Measurements from ENCODE around the gene CNNM4. TPM values are rescaled to one million over a fixed set of nuclear protein-coding genes. Genes with fewer than 3 reads are reported as not detected.

The CNNM4 gene
- polyA plus RNA-seq, 1 experiment = 7.2 TPM

DNA sequence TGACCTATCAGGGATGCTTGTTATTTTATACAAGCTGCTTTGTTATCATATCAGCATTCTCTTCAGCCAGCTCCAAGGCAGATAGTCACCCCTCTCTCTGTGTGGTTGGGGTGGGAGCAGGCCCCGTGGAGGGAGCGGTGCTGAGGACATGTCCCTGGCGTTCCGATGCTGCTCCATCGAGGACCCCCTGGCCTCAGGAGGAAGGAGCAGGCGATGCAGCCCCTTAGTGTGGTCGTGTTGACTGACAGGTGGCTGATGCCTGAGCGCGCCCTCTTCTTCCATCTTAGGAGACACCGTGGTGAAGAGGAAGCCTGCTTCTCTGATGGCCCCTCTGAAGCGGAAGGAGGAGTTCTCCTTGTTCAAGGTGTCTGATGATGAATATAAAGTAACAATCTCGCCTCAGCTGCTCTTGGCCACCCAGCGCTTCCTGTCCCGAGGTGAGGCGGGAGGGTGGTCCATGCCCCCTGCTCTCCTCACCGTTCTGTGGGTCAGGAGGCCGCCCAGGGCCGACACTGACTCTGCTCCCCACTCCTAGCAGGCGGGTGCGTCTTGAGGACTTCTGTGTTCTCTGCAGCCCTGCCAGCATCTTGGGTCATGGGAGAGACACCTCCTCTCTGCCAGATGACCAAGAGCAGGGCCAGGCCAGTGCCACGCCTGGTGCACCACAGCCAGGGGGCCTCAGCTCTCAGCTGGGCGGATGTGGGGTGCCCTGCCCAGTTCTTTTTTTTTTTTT is 66.0 kb downstream of the CNNM4 start:
- no peaks in the 10 kb centered on the region for H3K27me3 ChIP-seq (ENCODE audit: control insufficient read depth, insufficient read depth, low read length)
- DNase-seq (ENCODE audit: low read depth) = no peak
- no peak overlapping the region for H3K4me3 ChIP-seq (ENCODE audit: low read depth, low read length)
- H3K36me3 ChIP-seq (ENCODE audit: control insufficient read depth, insufficient read depth, low read length) = peaks cover 21% of the 10 kb centered on the region
- ChIA-PET POLR2A (no interaction called here), CTCF (no interaction called here)
- TF ChIP-seq, protein P1, sequence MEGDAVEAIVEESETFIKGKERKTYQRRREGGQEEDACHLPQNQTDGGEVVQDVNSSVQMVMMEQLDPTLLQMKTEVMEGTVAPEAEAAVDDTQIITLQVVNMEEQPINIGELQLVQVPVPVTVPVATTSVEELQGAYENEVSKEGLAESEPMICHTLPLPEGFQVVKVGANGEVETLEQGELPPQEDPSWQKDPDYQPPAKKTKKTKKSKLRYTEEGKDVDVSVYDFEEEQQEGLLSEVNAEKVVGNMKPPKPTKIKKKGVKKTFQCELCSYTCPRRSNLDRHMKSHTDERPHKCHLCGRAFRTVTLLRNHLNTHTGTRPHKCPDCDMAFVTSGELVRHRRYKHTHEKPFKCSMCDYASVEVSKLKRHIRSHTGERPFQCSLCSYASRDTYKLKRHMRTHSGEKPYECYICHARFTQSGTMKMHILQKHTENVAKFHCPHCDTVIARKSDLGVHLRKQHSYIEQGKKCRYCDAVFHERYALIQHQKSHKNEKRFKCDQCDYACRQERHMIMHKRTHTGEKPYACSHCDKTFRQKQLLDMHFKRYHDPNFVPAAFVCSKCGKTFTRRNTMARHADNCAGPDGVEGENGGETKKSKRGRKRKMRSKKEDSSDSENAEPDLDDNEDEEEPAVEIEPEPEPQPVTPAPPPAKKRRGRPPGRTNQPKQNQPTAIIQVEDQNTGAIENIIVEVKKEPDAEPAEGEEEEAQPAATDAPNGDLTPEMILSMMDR (IDR thresholded peaks at IDR 0.05; ENCODE audit: insufficient read depth, low read depth, low read length) = no peak

DNA sequence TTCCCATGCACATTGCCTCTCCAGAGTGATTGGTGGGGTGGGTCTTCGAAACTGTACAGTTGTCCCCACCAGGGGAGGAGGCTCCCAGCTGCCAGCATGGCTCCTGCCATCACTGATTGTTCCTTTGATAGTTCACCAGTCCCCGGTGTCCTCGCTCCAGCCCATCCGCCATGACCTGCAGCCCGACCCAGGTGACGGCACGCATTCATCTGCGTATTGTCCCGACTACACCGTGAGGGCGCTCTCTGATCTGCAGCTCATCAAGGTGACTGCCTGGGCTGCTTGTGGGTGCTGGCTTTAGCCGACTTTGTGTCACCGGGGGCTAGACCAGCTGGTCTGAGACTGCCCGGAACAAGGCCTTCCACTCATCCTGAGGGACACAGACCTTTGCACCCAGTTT is 67.7 kb downstream of the CNNM4 start:
- TF ChIP-seq, protein P1 (IDR thresholded peaks at IDR 0.05; ENCODE audit: insufficient read depth, low read depth, low read length) = no peak
- DNase-seq (ENCODE audit: low read depth) = no peak
- ChIA-PET POLR2A (no interaction called here), CTCF (interaction anchor here (1.0 kb wide), 1 partner anchor 29 kb away, joined by 3 read pairs; the partner anchor contains the start of gene ANKRD39)
- Histone ChIP-seq H3K36me3 (ENCODE audit: control insufficient read depth, insufficient read depth, low read length) (peaks cover 22% of the 10 kb centered on the region), H3K4me3 (ENCODE audit: low read depth, low read length) (no peak overlapping the region), H3K27me3 (ENCODE audit: control insufficient read depth, insufficient read depth, low read length) (no peaks in the 10 kb centered on the region)

DNA sequence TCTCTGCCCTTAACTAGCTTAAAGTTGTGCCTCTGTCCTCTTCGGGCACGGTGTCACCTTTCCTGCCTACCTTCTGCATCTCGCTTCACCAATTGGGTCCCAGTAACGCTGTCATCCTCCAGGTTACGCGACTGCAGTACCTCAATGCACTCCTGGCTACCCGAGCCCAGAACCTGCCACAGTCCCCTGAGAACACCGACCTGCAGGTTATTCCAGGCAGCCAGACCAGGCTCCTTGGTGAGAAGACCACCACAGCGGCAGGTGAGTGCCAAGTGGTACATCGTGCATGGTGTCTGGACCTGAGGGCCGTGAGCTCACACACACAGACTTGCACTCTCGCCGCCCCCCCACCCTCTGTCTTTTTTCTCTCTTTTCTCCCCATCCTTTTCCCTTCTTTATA is 68.2 kb downstream of the CNNM4 start:
- Histone ChIP-seq H3K36me3 (ENCODE audit: control insufficient read depth, insufficient read depth, low read length) (peaks cover 22% of the 10 kb centered on the region), H3K27me3 (ENCODE audit: control insufficient read depth, insufficient read depth, low read length) (no peaks in the 10 kb centered on the region), H3K4me3 (ENCODE audit: low read depth, low read length) (no peak overlapping the region)
- no peak for DNase-seq (ENCODE audit: low read depth)
- ChIA-PET CTCF (interaction anchor here (1.0 kb wide), 1 partner anchor 29 kb away, joined by 3 read pairs; the partner anchor contains the start of gene ANKRD39), POLR2A (no interaction called here)
- TF ChIP-seq, protein P1 (IDR thresholded peaks at IDR 0.05; ENCODE audit: insufficient read depth, low read depth, low read length) = no peak

DNA sequence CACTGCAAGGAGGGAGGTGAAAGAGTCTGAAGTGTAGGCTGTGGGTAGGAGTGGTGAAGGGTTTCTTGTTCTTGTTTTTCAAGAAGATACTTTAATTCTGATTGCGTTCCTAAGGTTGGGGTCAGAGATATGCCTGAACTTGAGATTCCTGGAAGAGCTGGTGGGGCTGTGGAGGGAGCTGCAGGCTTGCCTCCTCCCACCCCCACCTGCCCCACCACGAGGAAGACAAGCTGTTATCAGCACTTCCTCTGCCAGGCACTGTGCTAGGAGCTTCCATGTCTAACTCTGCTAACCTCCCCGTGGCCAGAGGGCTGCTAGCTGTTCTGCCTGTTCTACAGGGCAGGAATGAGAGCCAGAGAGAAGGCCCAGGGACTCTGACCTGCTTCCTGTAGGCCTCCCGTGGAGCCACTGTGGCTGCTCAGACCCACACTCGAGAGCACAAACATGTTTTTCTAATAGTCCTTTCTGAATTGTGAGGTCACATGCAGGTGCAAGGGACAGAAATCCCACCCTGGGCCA is 69.4 kb downstream of the CNNM4 start:
- Histone ChIP-seq H3K4me3 (ENCODE audit: low read depth, low read length) (no peak overlapping the region), H3K36me3 (ENCODE audit: control insufficient read depth, insufficient read depth, low read length) (peaks cover 21% of the 10 kb centered on the region), H3K27me3 (ENCODE audit: control insufficient read depth, insufficient read depth, low read length) (no peaks in the 10 kb centered on the region)
- CTCF ChIA-PET = no interaction called here
- DNase-seq (ENCODE audit: low read depth) = no peak
- TF ChIP-seq, protein P1 (IDR thresholded peaks at IDR 0.05; ENCODE audit: insufficient read depth, low read depth, low read length) = no peak
- POLR2A ChIA-PET = no interaction called here

DNA sequence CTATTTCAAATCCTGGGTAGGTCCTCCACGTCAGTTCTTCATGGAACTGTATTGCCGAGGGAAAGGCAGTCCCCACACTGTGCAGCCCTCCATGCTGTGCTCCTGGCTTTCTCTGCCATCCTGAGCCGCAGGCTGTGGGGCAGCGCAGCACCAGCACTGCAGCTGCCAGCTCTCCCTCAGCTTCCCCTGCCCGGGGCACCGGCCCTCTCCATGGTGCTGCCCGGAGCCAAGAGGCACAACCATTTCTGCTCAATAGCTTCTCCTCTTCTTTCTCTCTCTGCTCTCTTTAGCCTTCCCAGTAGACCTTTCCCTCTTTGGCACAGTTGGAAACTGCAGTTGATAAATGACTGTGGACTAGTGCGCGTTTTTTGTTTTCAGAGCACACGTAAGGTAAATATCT is 71.0 kb downstream of the CNNM4 start:
- no peak for DNase-seq (ENCODE audit: low read depth)
- no peak overlapping the region for H3K4me3 ChIP-seq (ENCODE audit: low read depth, low read length)
- CTCF ChIA-PET = interaction anchor here (1.0 to 1.2 kb wide), 3 partner anchors 8 to 119 kb away, joined by 4 read pairs; partner anchors contain the start of gene CNNM3
- no peaks in the 10 kb centered on the region for H3K27me3 ChIP-seq (ENCODE audit: control insufficient read depth, insufficient read depth, low read length)
- POLR2A ChIA-PET = no interaction called here
- H3K36me3 ChIP-seq (ENCODE audit: control insufficient read depth, insufficient read depth, low read length) = peaks cover 21% of the 10 kb centered on the region
- TF ChIP-seq, protein P1 (IDR thresholded peaks at IDR 0.05; ENCODE audit: insufficient read depth, low read depth, low read length) = no peak

Data from BJ (cell line).